Prostate gland (tissue), 2 donors: ENCODE results near the gene GAB2. TPM values are rescaled to one million over a fixed set of nuclear protein-coding genes. Genes with fewer than 3 reads are reported as not detected.
"Not testable (repeated sequence)": the region's sequence is repeated elsewhere in the genome, so short reads cannot be mapped to it uniquely, and the experiment has no call there.

Source experiments
- DNase-seq: peaks from one replicate; pipeline ENCODE4 v3.0.0-alpha.2; 2019; ENCODE audit warnings: low spot score
- H3K27ac ChIP-seq, 2 donors: fragments of 200-600 bp; sonication (generic); 2 replicates each; pipeline ENCODE4 v1.5.1; 2017 to 2019
- H3K27me3 ChIP-seq: fragments of 200-600 bp; sonication (generic); replicated peaks from 2 replicates; pipeline ENCODE4 v1.5.1; 2019; ENCODE audit not compliant: insufficient read depth
- H3K36me3 ChIP-seq, 2 donors: fragments of 200-600 bp; sonication (generic); 1 replicate in 1 of 2; 2 replicates in 1 of 2; pipeline versions ENCODE4 v1.5.1 to v1.8.1; 2017 to 2019
- H3K4me1 ChIP-seq: fragments of 200-600 bp; sonication (generic); replicated peaks from 2 replicates; pipeline ENCODE4 v1.5.1; 2019
- H3K4me3 ChIP-seq, 2 donors: fragments of 200-600 bp; sonication (generic); 2 replicates each; pipeline ENCODE4 v1.5.1; 2017 to 2019
- H3K9me3 ChIP-seq: fragments of 200-600 bp; sonication (generic); 2 replicates; pipeline ENCODE4 v1.5.1; 2017
- CTCF ChIP-seq, 4 experiments: fragments of 200-600 bp in 2 of 4; fragments of 450-650 bp in 2 of 4; sonication (generic) in 2 of 4; IDR thresholded peaks; 1 replicate in 3 of 4; 2 replicates in 1 of 4; pipeline ENCODE4 v1.5.1; 2016 to 2019; ENCODE audit warnings: antibody characterized with exemption in 4 of 4, mild to moderate bottlenecking in 2 of 4, moderate library complexity in 2 of 4
- POLR2A ChIP-seq: fragments of 450-650 bp; IDR thresholded peaks from one replicate; pipeline ENCODE4 v1.6.1; 2016; ENCODE audit warnings: antibody characterized with exemption, mild to moderate bottlenecking
- POLR2AphosphoS5 ChIP-seq: sonication (generic); formaldehyde crosslinking; IDR thresholded peaks from one replicate; pipeline ENCODE4 v1.6.1; 2017; ENCODE audit warnings: antibody characterized with exemption
- WGBS: methylation state at CpG from one replicate; pipeline ENCODE4 v1.1.5; 2018; 5-methylcytosine and 5-hydroxymethylcytosine counted together
- intact Hi-C: fragments of 100-400 bp; cut with DNase I; formaldehyde crosslinking; loops from one replicate; pipeline ENCODE4 v1.14.2; 2022
- total RNA-seq, 2 donors: library from RNA; depleted of rRNA; stranded (reverse); fragments of >200 nt; gene quantifications; one replicate each; pipeline ENCODE4 v1.1.0, GENCODE V29; 2016

The GAB2 gene
- total RNA-seq, 2 donors from 2014 or later, result 7.4 to 12.8 TPM

GRCh38 chr11:78295347-78295746 lies 122.3 kb downstream of the GAB2 start:
- Histone ChIP-seq H3K9me3 (no peaks in the 10 kb centered on the region), H3K36me3 (no peaks in the 10 kb centered on the region), H3K4me3 (no peak overlapping the region), H3K27ac (no peak overlapping the region), H3K4me1 (no peaks in the 10 kb centered on the region), H3K27me3 (no peaks in the 10 kb centered on the region)
- WGBS, result 94% methylated on average over 3 of the region's 3 CpGs
- no peak for DNase-seq
- TF ChIP-seq CTCF (IDR thresholded peaks at IDR 0.05) (no peak), POLR2A (no peak), POLR2AphosphoS5 (no peak)
- intact Hi-C loops, result no loop called here

DNA sequence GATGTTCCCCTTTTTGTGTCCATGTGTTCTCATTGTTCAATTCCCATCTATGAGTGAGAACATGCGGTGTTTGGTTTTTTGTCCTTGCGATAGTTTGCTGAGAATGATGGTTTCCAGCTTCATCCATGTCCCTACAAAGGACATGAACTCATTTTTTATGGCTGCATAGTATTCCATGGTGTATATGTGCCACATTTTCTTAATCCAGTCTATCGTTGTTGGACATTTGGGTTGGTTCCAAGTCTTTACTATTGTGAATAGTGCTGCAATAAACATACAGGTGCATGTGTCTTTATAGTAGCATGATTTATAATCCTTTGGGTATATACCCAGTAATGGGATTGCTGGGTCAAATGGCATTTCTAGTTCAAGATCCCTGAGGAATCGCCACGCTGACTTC lies 123.5 kb downstream of the GAB2 start:
- H3K36me3 ChIP-seq, H3K27ac ChIP-seq, H3K27me3 ChIP-seq, DNase-seq, H3K4me3 ChIP-seq, intact Hi-C loops, H3K4me1 ChIP-seq, H3K9me3 ChIP-seq: not testable (repeated sequence)
- WGBS, result 93% methylated on average over 5 of the region's 5 CpGs

GRCh38 chr11:78293536-78293935 lies 124.1 kb downstream of the GAB2 start:
- Histone ChIP-seq H3K4me3 (no peak overlapping the region), H3K27me3 (no peaks in the 10 kb centered on the region), H3K36me3 (no peaks in the 10 kb centered on the region), H3K9me3 (no peaks in the 10 kb centered on the region), H3K27ac (no peak overlapping the region), H3K4me1 (no peaks in the 10 kb centered on the region)
- intact Hi-C loops, result no loop called here
- DNase-seq, result no peak
- TF ChIP-seq POLR2AphosphoS5 (no peak), POLR2A (no peak), CTCF (IDR thresholded peaks at IDR 0.05) (no peak)
- 97% methylated on average over 6 of the region's 6 CpGs for WGBS

DNA sequence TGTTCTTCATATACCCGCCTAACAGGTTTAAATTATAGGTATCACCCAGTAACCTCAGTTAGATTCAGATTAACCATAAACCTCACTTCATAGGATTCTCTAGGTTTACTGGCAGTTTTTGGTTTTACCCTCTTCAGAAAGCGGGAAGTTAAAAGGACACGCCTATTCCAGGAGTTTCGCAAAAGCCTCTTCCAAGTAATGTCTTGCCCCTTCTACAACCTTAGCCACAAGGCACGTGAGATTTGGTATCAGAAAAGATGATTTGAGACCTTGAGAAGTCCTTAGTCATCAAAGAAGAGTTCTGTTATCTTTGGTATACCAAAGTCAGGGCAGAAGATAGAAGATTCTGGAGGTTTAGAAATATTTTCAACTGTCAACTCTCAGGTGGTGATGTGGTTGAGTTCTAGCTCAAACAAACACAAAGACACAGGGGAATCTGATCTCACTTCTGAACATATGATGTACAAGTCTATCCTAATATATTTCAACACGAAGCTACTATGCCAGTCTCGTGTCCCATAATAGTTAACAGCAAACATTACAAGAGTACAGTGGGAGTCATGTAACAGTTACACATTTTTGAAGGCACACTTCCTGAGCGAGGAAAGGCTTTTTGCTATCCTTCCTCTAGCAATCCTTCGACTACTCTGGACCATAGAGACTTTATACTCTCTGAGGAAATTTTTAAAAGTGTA lies 125.4 kb downstream of the GAB2 start:
- no peaks in the 10 kb centered on the region for H3K9me3 ChIP-seq
- no peaks in the 10 kb centered on the region for H3K27me3 ChIP-seq
- 59% methylated on average over 9 of the region's 9 CpGs for WGBS
- no peak for TF ChIP-seq POLR2AphosphoS5
- no peak for TF ChIP-seq CTCF (IDR thresholded peaks at IDR 0.05)
- no peak for TF ChIP-seq POLR2A
- H3K4me3 ChIP-seq, result no peak overlapping the region
- intact Hi-C loops, result no loop called here
- H3K27ac ChIP-seq, result no peak overlapping the region
- no peaks in the 10 kb centered on the region for H3K4me1 ChIP-seq
- no peaks in the 10 kb centered on the region for H3K36me3 ChIP-seq
- DNase-seq, result no peak

- Histone ChIP-seq H3K27ac (no peak overlapping the region), H3K4me1 (no peaks in the 10 kb centered on the region), H3K9me3 (no peaks in the 10 kb centered on the region), H3K4me3 (no peak overlapping the region), H3K36me3 (no peaks in the 10 kb centered on the region), H3K27me3 (no peaks in the 10 kb centered on the region)
- DNase-seq, result no peak
- 93% methylated on average over 6 of the region's 6 CpGs for WGBS
- TF ChIP-seq CTCF (IDR thresholded peaks at IDR 0.05) (no peak), POLR2AphosphoS5 (no peak), POLR2A (no peak)
- intact Hi-C loops, result no loop called here
These were observed 126.0 kb downstream of the GAB2 start for GRCh38 chr11:78291503-78292108.
